Stimulated activated memory B cell treated with anti-CD40 and anti-IgM and Interleukin-4, amounts not matched to agents 10 μg/mL and 1 μg/mL and 100 μg/mL, for 72 hours (primary cell): ENCODE data around the gene TSPAN5.

Experiments
- ATAC-seq: fragments of 150-1000 bp; cut with Tn5 transposase; 2 replicates; pipeline ENCODE4 v1.10.0; 2021
- H3K27ac Mint-ChIP-seq: one replicate; pipeline ENCODE4 v1.8.0; 2022; ENCODE audit warnings: mild to moderate bottlenecking, mixed read lengths
- H3K27me3 Mint-ChIP-seq: one replicate; pipeline ENCODE4 v1.8.0; 2022; ENCODE audit warnings: mixed read lengths
- H3K36me3 Mint-ChIP-seq: one replicate; pipeline ENCODE4 v1.8.0; 2022; ENCODE audit warnings: mixed read lengths
- H3K4me1 Mint-ChIP-seq: one replicate; pipeline ENCODE4 v1.8.0; 2022; ENCODE audit warnings: mixed read lengths
- H3K4me3 Mint-ChIP-seq: one replicate; pipeline ENCODE4 v1.8.0; 2022; ENCODE audit warnings: mild to moderate bottlenecking, moderate library complexity, mixed read lengths
- H3K9me3 Mint-ChIP-seq: one replicate; pipeline ENCODE4 v1.8.0; 2022; ENCODE audit warnings: mixed read lengths

The TSPAN5 gene

GRCh38 chr4:98620087-98620784 lies 38.2 kb downstream of the TSPAN5 start:
- Mint-ChIP-seq H3K27me3 (no peaks in the 10 kb centered on the region), H3K9me3 (no peaks in the 10 kb centered on the region), H3K4me1 (peaks cover 22% of the 10 kb centered on the region), H3K4me3 (no peak overlapping the region), H3K36me3 (no peaks in the 10 kb centered on the region), H3K27ac (no peak overlapping the region)
- no peak for ATAC-seq

GRCh38 chr4:98619180-98619579 lies 39.2 kb downstream of the TSPAN5 start:
- peaks cover 13% of the 10 kb centered on the region for H3K4me1 Mint-ChIP-seq
- H3K27ac Mint-ChIP-seq, result no peak overlapping the region
- H3K36me3 Mint-ChIP-seq, result no peaks in the 10 kb centered on the region
- H3K9me3 Mint-ChIP-seq, result no peaks in the 10 kb centered on the region
- H3K27me3 Mint-ChIP-seq, result no peaks in the 10 kb centered on the region
- H3K4me3 Mint-ChIP-seq, result no peak overlapping the region
- ATAC-seq, result no peak

- no peak overlapping the region for H3K4me3 Mint-ChIP-seq
- no peak for ATAC-seq
- peaks cover 15% of the 10 kb centered on the region for H3K4me1 Mint-ChIP-seq
- H3K9me3 Mint-ChIP-seq, result no peaks in the 10 kb centered on the region
- no peak overlapping the region for H3K27ac Mint-ChIP-seq
- H3K36me3 Mint-ChIP-seq, result no peaks in the 10 kb centered on the region
- H3K27me3 Mint-ChIP-seq, result no peaks in the 10 kb centered on the region
Observed at GRCh38 chr4:98618680-98619079, 39.7 kb downstream of the TSPAN5 start.

- no peak overlapping the region for H3K27ac Mint-ChIP-seq
- ATAC-seq, result no peak
- H3K4me3 Mint-ChIP-seq, result no peak overlapping the region
Observed at GRCh38 chr4:98617358-98618047, 40.9 kb downstream of the TSPAN5 start.

GRCh38 chr4:98615991-98616390 lies 42.4 kb downstream of the TSPAN5 start:
- no peak overlapping the region for H3K27ac Mint-ChIP-seq
- H3K27me3 Mint-ChIP-seq, result no peaks in the 10 kb centered on the region
- no peaks in the 10 kb centered on the region for H3K36me3 Mint-ChIP-seq
- H3K4me3 Mint-ChIP-seq, result no peak overlapping the region
- peaks cover 35% of the 10 kb centered on the region for H3K4me1 Mint-ChIP-seq
- ATAC-seq, result no peak
- no peaks in the 10 kb centered on the region for H3K9me3 Mint-ChIP-seq

More at GRCh38 chr4:98617358-98618047, 40.9 kb downstream of the TSPAN5 start:
- H3K36me3 Mint-ChIP-seq, result no peaks in the 10 kb centered on the region
- no peaks in the 10 kb centered on the region for H3K27me3 Mint-ChIP-seq
- H3K4me1 Mint-ChIP-seq, result peaks cover 26% of the 10 kb centered on the region
- no peaks in the 10 kb centered on the region for H3K9me3 Mint-ChIP-seq

- Mint-ChIP-seq H3K27ac (no peak overlapping the region), H3K27me3 (no peaks in the 10 kb centered on the region)
Observed at GRCh38 chr4:98614662-98615061, 43.7 kb downstream of the TSPAN5 start.

GRCh38 chr4:98614094-98614493 lies 44.3 kb downstream of the TSPAN5 start:
- Mint-ChIP-seq H3K27ac (no peak overlapping the region), H3K27me3 (no peaks in the 10 kb centered on the region)

More at GRCh38 chr4:98614662-98615061, 43.7 kb downstream of the TSPAN5 start:
- Mint-ChIP-seq H3K4me3 (no peak overlapping the region), H3K9me3 (no peaks in the 10 kb centered on the region), H3K4me1 (peaks cover 29% of the 10 kb centered on the region), H3K36me3 (no peaks in the 10 kb centered on the region)
- no peak for ATAC-seq

GRCh38 chr4:98613453-98614075 lies 44.8 kb downstream of the TSPAN5 start:
- H3K4me3 Mint-ChIP-seq, result no peak overlapping the region
- H3K4me1 Mint-ChIP-seq, result peaks cover 35% of the 10 kb centered on the region
- no peaks in the 10 kb centered on the region for H3K27me3 Mint-ChIP-seq
- no peaks in the 10 kb centered on the region for H3K36me3 Mint-ChIP-seq
- H3K9me3 Mint-ChIP-seq, result no peaks in the 10 kb centered on the region
- no peak overlapping the region for H3K27ac Mint-ChIP-seq
- no peak for ATAC-seq

More at GRCh38 chr4:98614094-98614493, 44.3 kb downstream of the TSPAN5 start:
- ATAC-seq, result no peak
- Mint-ChIP-seq H3K4me1 (peaks cover 29% of the 10 kb centered on the region), H3K4me3 (no peak overlapping the region), H3K36me3 (no peaks in the 10 kb centered on the region), H3K9me3 (no peaks in the 10 kb centered on the region)

GRCh38 chr4:98612318-98613250 lies 45.8 kb downstream of the TSPAN5 start:
- ATAC-seq, result peak; percentile 73
- H3K36me3 Mint-ChIP-seq, result no peaks in the 10 kb centered on the region
- peak overlapping the region; percentile 46 for H3K27ac Mint-ChIP-seq
- H3K9me3 Mint-ChIP-seq, result no peaks in the 10 kb centered on the region
- H3K4me1 Mint-ChIP-seq, result peaks cover 37% of the 10 kb centered on the region
- peak overlapping the region; percentile 8 for H3K4me3 Mint-ChIP-seq
- H3K27me3 Mint-ChIP-seq, result no peaks in the 10 kb centered on the region

- no peaks in the 10 kb centered on the region for H3K27me3 Mint-ChIP-seq
- H3K4me3 Mint-ChIP-seq, result no peak overlapping the region
- ATAC-seq, result no peak
- no peaks in the 10 kb centered on the region for H3K9me3 Mint-ChIP-seq
- H3K36me3 Mint-ChIP-seq, result no peaks in the 10 kb centered on the region
- H3K4me1 Mint-ChIP-seq, result peaks cover 37% of the 10 kb centered on the region
- H3K27ac Mint-ChIP-seq, result no peak overlapping the region
Observed at GRCh38 chr4:98611677-98612317, 46.6 kb downstream of the TSPAN5 start.

GRCh38 chr4:98610926-98611676 lies 47.3 kb downstream of the TSPAN5 start:
- peaks cover 37% of the 10 kb centered on the region for H3K4me1 Mint-ChIP-seq

GRCh38 chr4:98610431-98610830 lies 48.0 kb downstream of the TSPAN5 start:
- Mint-ChIP-seq H3K4me3 (no peak overlapping the region), H3K4me1 (peaks cover 36% of the 10 kb centered on the region), H3K9me3 (no peaks in the 10 kb centered on the region)

More at GRCh38 chr4:98610926-98611676, 47.3 kb downstream of the TSPAN5 start:
- no peak overlapping the region for H3K27ac Mint-ChIP-seq
- no peaks in the 10 kb centered on the region for H3K36me3 Mint-ChIP-seq
- no peak overlapping the region for H3K4me3 Mint-ChIP-seq
- H3K9me3 Mint-ChIP-seq, result no peaks in the 10 kb centered on the region
- ATAC-seq, result no peak
- H3K27me3 Mint-ChIP-seq, result no peaks in the 10 kb centered on the region

GRCh38 chr4:98609934-98610333 lies 48.5 kb downstream of the TSPAN5 start:
- Mint-ChIP-seq H3K27ac (no peak overlapping the region), H3K4me1 (peaks cover 33% of the 10 kb centered on the region)
- no peak for ATAC-seq

More at GRCh38 chr4:98610431-98610830, 48.0 kb downstream of the TSPAN5 start:
- Mint-ChIP-seq H3K27ac (no peak overlapping the region), H3K36me3 (no peaks in the 10 kb centered on the region), H3K27me3 (no peaks in the 10 kb centered on the region)
- ATAC-seq, result no peak

GRCh38 chr4:98608356-98608755 lies 50.1 kb downstream of the TSPAN5 start:
- Mint-ChIP-seq H3K9me3 (no peaks in the 10 kb centered on the region), H3K27me3 (no peaks in the 10 kb centered on the region), H3K4me1 (peaks cover 37% of the 10 kb centered on the region), H3K4me3 (no peak overlapping the region), H3K36me3 (no peaks in the 10 kb centered on the region), H3K27ac (no peak overlapping the region)
- ATAC-seq, result no peak

More at GRCh38 chr4:98609934-98610333, 48.5 kb downstream of the TSPAN5 start:
- no peaks in the 10 kb centered on the region for H3K9me3 Mint-ChIP-seq
- H3K36me3 Mint-ChIP-seq, result no peaks in the 10 kb centered on the region
- no peak overlapping the region for H3K4me3 Mint-ChIP-seq
- no peaks in the 10 kb centered on the region for H3K27me3 Mint-ChIP-seq
